H9 (cell line): ENCODE results near the gene SLC4A9. TPM values are rescaled to one million over a fixed set of nuclear protein-coding genes. Genes with fewer than 3 reads are reported as not detected.
A peak's percentile ranks its signal among the peaks of the same experiment; 100 is the strongest.

ENCODE experiments used
- DNase-seq: peaks from one replicate; pipeline ENCODE4 v3.0.0-alpha.2; 2017
- H2AFZ ChIP-seq: one replicate; pipeline ENCODE4 v1.6.1; 2013; ENCODE audit warnings: mild to moderate bottlenecking, low read length, control low read depth, moderate library complexity
- H2AK5ac ChIP-seq: 2 replicates; pipeline ENCODE4 v1.6.1; 2013; ENCODE audit warnings: low read length, control low read depth, mixed read lengths; ENCODE audit not compliant: insufficient read length
- H2BK120ac ChIP-seq: one replicate; pipeline ENCODE4 v1.6.1; 2013; ENCODE audit warnings: low read depth, mild to moderate bottlenecking, low read length, control low read depth, inconsistent platforms; ENCODE audit not compliant: poor library complexity, severe bottlenecking
- H2BK12ac ChIP-seq: 2 replicates; pipeline ENCODE4 v1.6.1; 2013; ENCODE audit warnings: low read length, control low read depth, mixed read lengths, low read depth; ENCODE audit not compliant: insufficient read length
- H2BK15ac ChIP-seq: 2 replicates; pipeline ENCODE4 v1.6.1; 2013; ENCODE audit warnings: low read depth, low read length, control low read depth
- H2BK20ac ChIP-seq: one replicate; pipeline ENCODE4 v1.6.1; 2013; ENCODE audit warnings: low read depth, mild to moderate bottlenecking, low read length, control low read depth, inconsistent platforms; ENCODE audit not compliant: poor library complexity, severe bottlenecking
- H2BK5ac ChIP-seq: 2 replicates; pipeline ENCODE4 v1.6.1; 2013; ENCODE audit warnings: low read length, control low read depth, mixed read lengths; ENCODE audit not compliant: insufficient read length
- H3K14ac ChIP-seq: 2 replicates; pipeline ENCODE4 v1.6.1; 2013; ENCODE audit warnings: low read length, control low read depth; ENCODE audit not compliant: insufficient read depth
- H3K18ac ChIP-seq: 2 replicates; pipeline ENCODE4 v1.6.1; 2013; ENCODE audit warnings: low read depth, mild to moderate bottlenecking, mixed read lengths, low read length, control low read depth; ENCODE audit not compliant: insufficient read length
- H3K23ac ChIP-seq: 2 replicates; pipeline ENCODE4 v1.6.1; 2013; ENCODE audit warnings: low read length, control low read depth, mixed read lengths, low read depth; ENCODE audit not compliant: insufficient read length
- H3K23me2 ChIP-seq: 2 replicates; pipeline ENCODE4 v1.6.1; 2013; ENCODE audit warnings: low read depth, mild to moderate bottlenecking, mixed read lengths, low read length, control low read depth; ENCODE audit not compliant: insufficient read length, poor library complexity, severe bottlenecking
- H3K27ac ChIP-seq: 2 replicates; pipeline ENCODE4 v1.5.1; 2013; ENCODE audit warnings: low read length, control low read depth, mixed read lengths, low read depth; ENCODE audit not compliant: insufficient read length
- H3K27me3 ChIP-seq: 2 replicates; pipeline ENCODE4 v1.6.1; 2013; ENCODE audit warnings: low read length, control low read depth, inconsistent platforms; ENCODE audit not compliant: insufficient read depth
- H3K4ac ChIP-seq: 2 replicates; pipeline ENCODE4 v1.6.1; 2013; ENCODE audit warnings: low read depth, mild to moderate bottlenecking, control low read depth, inconsistent platforms, low read length, moderate library complexity
- H3K4me1 ChIP-seq: 2 replicates; pipeline ENCODE4 v1.6.1; 2013; ENCODE audit warnings: low read length, control low read depth, inconsistent platforms; ENCODE audit not compliant: insufficient read depth
- H3K4me2 ChIP-seq: 2 replicates; pipeline ENCODE4 v1.6.1; 2013; ENCODE audit warnings: low read length, control low read depth, mixed read lengths; ENCODE audit not compliant: insufficient read length, insufficient read depth
- H3K56ac ChIP-seq: 2 replicates; pipeline ENCODE4 v1.6.1; 2013; ENCODE audit warnings: low read depth, mild to moderate bottlenecking, mixed read lengths, low read length, control low read depth; ENCODE audit not compliant: insufficient read length
- H3K79me1 ChIP-seq: 2 replicates; pipeline ENCODE4 v1.6.1; 2013; ENCODE audit warnings: low read depth, mild to moderate bottlenecking, moderate library complexity, low read length, control low read depth, inconsistent platforms; ENCODE audit not compliant: insufficient read depth, poor library complexity, severe bottlenecking
- H3K79me2 ChIP-seq: 2 replicates; pipeline ENCODE4 v1.6.1; 2013; ENCODE audit warnings: low read length, control low read depth, inconsistent platforms; ENCODE audit not compliant: insufficient read depth
- H3K9ac ChIP-seq: 2 replicates; pipeline ENCODE4 v1.6.1; 2013; ENCODE audit warnings: low read length, control low read depth, mixed read lengths; ENCODE audit not compliant: insufficient read length; ENCODE audit errors: extremely low read depth
- H3K9me3 ChIP-seq: one replicate; pipeline ENCODE4 v1.6.1; 2013; ENCODE audit warnings: low read depth, low read length, inconsistent platforms; ENCODE audit not compliant: control insufficient read depth
- H3T11ph ChIP-seq: one replicate; pipeline ENCODE4 v1.6.1; 2013; ENCODE audit warnings: mild to moderate bottlenecking, low read length, control low read depth, inconsistent platforms
- H4K20me1 ChIP-seq: one replicate; pipeline ENCODE4 v1.6.1; 2013; ENCODE audit not compliant: control insufficient read depth, insufficient read length, insufficient read depth
- H4K5ac ChIP-seq: 2 replicates; pipeline ENCODE4 v1.6.1; 2013; ENCODE audit warnings: low read depth, mild to moderate bottlenecking, mixed read lengths, low read length, control low read depth; ENCODE audit not compliant: insufficient read length
- H4K8ac ChIP-seq: replicated peaks from 2 replicates; pipeline ENCODE4 v1.6.1; 2013; ENCODE audit warnings: low read length, control low read depth, mixed read lengths, low read depth; ENCODE audit not compliant: insufficient read length
- H4K91ac ChIP-seq: 2 replicates; pipeline ENCODE4 v1.6.1; 2013; ENCODE audit warnings: low read depth, mild to moderate bottlenecking, moderate library complexity, mixed read lengths, low read length, control low read depth; ENCODE audit not compliant: insufficient read length
- H3K27ac Mint-ChIP-seq, 3 experiments: 2 replicates in 2 of 3; 3 replicates in 1 of 3; pipeline ENCODE4 v1.8.0; 2020 to 2021; ENCODE audit warnings: mixed read lengths in 3 of 3, mild to moderate bottlenecking in 1 of 3, moderate library complexity in 1 of 3
- H3K27me3 Mint-ChIP-seq: 2 replicates; pipeline ENCODE4 v1.8.0; 2021; ENCODE audit warnings: low read depth, mild to moderate bottlenecking, moderate library complexity, mixed read lengths
- H3K36me3 Mint-ChIP-seq, 3 experiments: 2 replicates in 2 of 3; 3 replicates in 1 of 3; pipeline ENCODE4 v1.8.0; 2020 to 2021; ENCODE audit warnings: low read depth in 3 of 3, mixed read lengths in 3 of 3; ENCODE audit not compliant: insufficient read depth in 1 of 3
- H3K4me1 Mint-ChIP-seq, 2 experiments: 2 replicates each; pipeline ENCODE4 v1.8.0; 2020; ENCODE audit warnings: mixed read lengths in 2 of 2
- H3K4me3 Mint-ChIP-seq, 2 experiments: 2 replicates in 1 of 2; 3 replicates in 1 of 2; pipeline ENCODE4 v1.8.0; 2020 to 2021; ENCODE audit warnings: mild to moderate bottlenecking in 2 of 2, mixed read lengths in 2 of 2, moderate library complexity in 1 of 2
- H3K9me3 Mint-ChIP-seq, 2 experiments: 2 replicates in 1 of 2; 3 replicates in 1 of 2; pipeline ENCODE4 v1.8.0; 2020; ENCODE audit warnings: mild to moderate bottlenecking in 2 of 2, mixed read lengths in 2 of 2, moderate library complexity in 1 of 2
- CTCF ChIP-seq: fragments of 200-600 bp; sonication (generic); conservative IDR thresholded peaks from 3 replicates; pipeline ENCODE4 v1.8.0; 2021; ENCODE audit warnings: antibody characterized with exemption, mild to moderate bottlenecking
- WGBS: extraction: QIAGEN DNeasy Blood & Tissue Kit; methylation state at CpG from one replicate; pipeline ENCODE4 v1.1.7; 2013; ENCODE audit warnings: missing lambda C conversion rate, low lambda C conversion rate, mixed read lengths; ENCODE audit not compliant: insufficient read length; ENCODE audit errors: extremely low coverage; 5-methylcytosine and 5-hydroxymethylcytosine counted together
- total RNA-seq: library from RNA; stranded (reverse); gene quantifications from 2 replicates; pipeline ENCODE4 v1.2.1, GENCODE V29; 2021

SLC4A9 gene
- total RNA-seq, 1 experiment from 2014 or later = 0.07 TPM

GRCh38 chr5:140346348-140347221 lies 13.4 kb upstream of the SLC4A9 start, which contains the start of gene HBEGF:
HBEGF (minus strand) TSS chr5:140346603; CDS start chr5:140346328, 275 bp downstream.
- H3K9ac ChIP-seq = peak within 1 kb of the TSS; percentile 9
- WGBS = no CpG with 5 or more reads among the region's 72 CpGs
- H2AFZ ChIP-seq = peak within 1 kb of the TSS; percentile 16
- peaks cover 0 to 4% (median 0%) of the 10 kb centered on the region in 3 experiments; a peak in 2 of 7 replicates for H3K36me3 Mint-ChIP-seq
- H3K9me3 Mint-ChIP-seq = no peaks in the 10 kb centered on the region
- peak; percentile 94 for DNase-seq
- H2BK15ac ChIP-seq = no peak within 1 kb of the TSS
- H3K14ac ChIP-seq = peak within 1 kb of the TSS; percentile 42; the same call in 1 of the 2 replicates
- H3K9me3 ChIP-seq = no peaks in the 10 kb centered on the region
- H2BK20ac ChIP-seq = no peak within 1 kb of the TSS
- H3K4ac ChIP-seq = no peak within 1 kb of the TSS
- peak within 1 kb of the TSS; percentile 55 for H3K4me2 ChIP-seq
- no peak within 1 kb of the TSS for H4K5ac ChIP-seq
- no peak within 1 kb of the TSS for H2BK5ac ChIP-seq
- peaks cover 11% of the 10 kb centered on the region for H3K23me2 ChIP-seq
- H2BK12ac ChIP-seq = no peak within 1 kb of the TSS
- no peak within 1 kb of the TSS for H3K27ac ChIP-seq
- no peak within 1 kb of the TSS for H4K8ac ChIP-seq
- no peak within 1 kb of the TSS for H2BK120ac ChIP-seq
- no peak within 1 kb of the TSS for H2AK5ac ChIP-seq
- no peaks in the 10 kb centered on the region; the same call in 1 of the 2 replicates for H3K4me1 ChIP-seq
- peaks cover 3% of the 10 kb centered on the region; the same call in 1 of the 2 replicates for H3K27me3 ChIP-seq
- no peaks in the 10 kb centered on the region for H4K20me1 ChIP-seq
- no peaks in the 10 kb centered on the region for H3K79me1 ChIP-seq
- H3K27ac Mint-ChIP-seq = peak within 1 kb of the TSS in 1 of 3 experiments; percentile 38; a peak in 1 of 7 replicates
- H3T11ph ChIP-seq = no peak within 1 kb of the TSS
- peak within 1 kb of the TSS; percentile 77 to 86 for H3K4me3 Mint-ChIP-seq
- H3K27me3 Mint-ChIP-seq = peaks cover 22% of the 10 kb centered on the region
- H3K18ac ChIP-seq = peak within 1 kb of the TSS; percentile 15
- H3K79me2 ChIP-seq = no peaks in the 10 kb centered on the region
- peaks cover 19 to 27% of the 10 kb centered on the region in 2 experiments for H3K4me1 Mint-ChIP-seq
- TF ChIP-seq CTCF = peak; percentile 68
- no peak within 1 kb of the TSS for H3K56ac ChIP-seq
- H3K23ac ChIP-seq = no peak within 1 kb of the TSS
- H4K91ac ChIP-seq = no peak within 1 kb of the TSS
